ENCODE measurements around the gene SEC61G. TPM values are rescaled to one million over a fixed set of nuclear protein-coding genes. Genes with fewer than 3 reads are reported as not detected.

SEC61G gene
- total RNA-seq, 1 donor from 2014 or later, result 160 TPM

Other genes starting within 250 kb of the SEC61G start
- not detected in 2 replicates for gene VSTM2A, start 216.8 kb downstream of the SEC61G start, total RNA-seq

All from activated T-helper 1 cell treated with anti-CD3 and anti-CD28 coated beads, Interleukin-12 subunit alpha, Interleukin-12 subunit beta, Interleukin-2, Interleukin-4 antibody, amounts not matched to agents 30 ng/mL and 10 ng/mL and 1 ng/mL, durations not matched to agents 14 hours and 24 hours and 36 hours (primary cell).